ENCODE data around the gene GALNT13.

DNA sequence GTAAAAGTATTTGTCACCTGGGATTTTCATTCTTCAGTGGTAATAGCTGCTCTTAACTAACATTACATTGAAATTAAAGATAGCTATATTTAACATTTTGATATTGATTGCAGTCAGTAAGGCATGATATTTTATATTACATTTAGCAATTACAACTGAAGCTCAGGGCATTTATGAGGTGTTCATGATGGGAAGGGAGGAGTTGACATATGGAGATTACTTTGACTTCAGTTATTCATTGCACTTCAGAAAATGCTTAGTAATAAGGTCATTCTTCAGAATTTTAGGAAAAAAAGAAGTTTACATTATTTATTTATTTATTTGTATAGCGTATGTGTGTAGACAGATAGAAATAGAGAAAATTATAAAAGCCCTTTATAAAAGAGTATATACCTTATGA is 352.0 kb downstream of the GALNT13 start:
- TF ChIP-seq, protein P1, sequence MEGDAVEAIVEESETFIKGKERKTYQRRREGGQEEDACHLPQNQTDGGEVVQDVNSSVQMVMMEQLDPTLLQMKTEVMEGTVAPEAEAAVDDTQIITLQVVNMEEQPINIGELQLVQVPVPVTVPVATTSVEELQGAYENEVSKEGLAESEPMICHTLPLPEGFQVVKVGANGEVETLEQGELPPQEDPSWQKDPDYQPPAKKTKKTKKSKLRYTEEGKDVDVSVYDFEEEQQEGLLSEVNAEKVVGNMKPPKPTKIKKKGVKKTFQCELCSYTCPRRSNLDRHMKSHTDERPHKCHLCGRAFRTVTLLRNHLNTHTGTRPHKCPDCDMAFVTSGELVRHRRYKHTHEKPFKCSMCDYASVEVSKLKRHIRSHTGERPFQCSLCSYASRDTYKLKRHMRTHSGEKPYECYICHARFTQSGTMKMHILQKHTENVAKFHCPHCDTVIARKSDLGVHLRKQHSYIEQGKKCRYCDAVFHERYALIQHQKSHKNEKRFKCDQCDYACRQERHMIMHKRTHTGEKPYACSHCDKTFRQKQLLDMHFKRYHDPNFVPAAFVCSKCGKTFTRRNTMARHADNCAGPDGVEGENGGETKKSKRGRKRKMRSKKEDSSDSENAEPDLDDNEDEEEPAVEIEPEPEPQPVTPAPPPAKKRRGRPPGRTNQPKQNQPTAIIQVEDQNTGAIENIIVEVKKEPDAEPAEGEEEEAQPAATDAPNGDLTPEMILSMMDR (IDR thresholded peaks at IDR 0.05; ENCODE audit: low read depth, low read length, missing input control): no peak
- TF ChIP-seq, protein P2, sequence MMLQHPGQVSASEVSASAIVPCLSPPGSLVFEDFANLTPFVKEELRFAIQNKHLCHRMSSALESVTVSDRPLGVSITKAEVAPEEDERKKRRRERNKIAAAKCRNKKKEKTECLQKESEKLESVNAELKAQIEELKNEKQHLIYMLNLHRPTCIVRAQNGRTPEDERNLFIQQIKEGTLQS (IDR thresholded peaks at IDR 0.05): no peak
- TF ChIP-seq GABPA (IDR thresholded peaks at IDR 0.05 in 1 of 2, conservative IDR thresholded peaks at IDR 0.05 in 1 of 2): no peak
- no peak for TF ChIP-seq HNF4A (conservative IDR thresholded peaks at IDR 0.05)
- TF ChIP-seq, protein P3, sequence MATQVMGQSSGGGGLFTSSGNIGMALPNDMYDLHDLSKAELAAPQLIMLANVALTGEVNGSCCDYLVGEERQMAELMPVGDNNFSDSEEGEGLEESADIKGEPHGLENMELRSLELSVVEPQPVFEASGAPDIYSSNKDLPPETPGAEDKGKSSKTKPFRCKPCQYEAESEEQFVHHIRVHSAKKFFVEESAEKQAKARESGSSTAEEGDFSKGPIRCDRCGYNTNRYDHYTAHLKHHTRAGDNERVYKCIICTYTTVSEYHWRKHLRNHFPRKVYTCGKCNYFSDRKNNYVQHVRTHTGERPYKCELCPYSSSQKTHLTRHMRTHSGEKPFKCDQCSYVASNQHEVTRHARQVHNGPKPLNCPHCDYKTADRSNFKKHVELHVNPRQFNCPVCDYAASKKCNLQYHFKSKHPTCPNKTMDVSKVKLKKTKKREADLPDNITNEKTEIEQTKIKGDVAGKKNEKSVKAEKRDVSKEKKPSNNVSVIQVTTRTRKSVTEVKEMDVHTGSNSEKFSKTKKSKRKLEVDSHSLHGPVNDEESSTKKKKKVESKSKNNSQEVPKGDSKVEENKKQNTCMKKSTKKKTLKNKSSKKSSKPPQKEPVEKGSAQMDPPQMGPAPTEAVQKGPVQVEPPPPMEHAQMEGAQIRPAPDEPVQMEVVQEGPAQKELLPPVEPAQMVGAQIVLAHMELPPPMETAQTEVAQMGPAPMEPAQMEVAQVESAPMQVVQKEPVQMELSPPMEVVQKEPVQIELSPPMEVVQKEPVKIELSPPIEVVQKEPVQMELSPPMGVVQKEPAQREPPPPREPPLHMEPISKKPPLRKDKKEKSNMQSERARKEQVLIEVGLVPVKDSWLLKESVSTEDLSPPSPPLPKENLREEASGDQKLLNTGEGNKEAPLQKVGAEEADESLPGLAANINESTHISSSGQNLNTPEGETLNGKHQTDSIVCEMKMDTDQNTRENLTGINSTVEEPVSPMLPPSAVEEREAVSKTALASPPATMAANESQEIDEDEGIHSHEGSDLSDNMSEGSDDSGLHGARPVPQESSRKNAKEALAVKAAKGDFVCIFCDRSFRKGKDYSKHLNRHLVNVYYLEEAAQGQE (IDR thresholded peaks at IDR 0.05): no peak
- no peak for TF ChIP-seq TAF1 (conservative IDR thresholded peaks at IDR 0.05)
- no peak for TF ChIP-seq RAD21 (IDR thresholded peaks at IDR 0.05)

All from liver (tissue), 3 donors.